ENCODE data around the gene ARHGAP9.
"Not testable (repeated sequence)": the region's sequence is repeated elsewhere in the genome, so short reads cannot be mapped to it uniquely, and the experiment has no call there.

- TF ChIP-seq CTCF, POLR2A, POLR2AphosphoS5, EP300 (IDR thresholded peaks at IDR 0.05): not testable (repeated sequence)
These were observed 38.3 kb downstream of the ARHGAP9 start for GRCh38 chr12:57441393-57441792.
